ENCODE measurements around the gene ZMIZ1.

- TF ChIP-seq CTCF (IDR thresholded peaks at IDR 0.05), result no peak
- TF ChIP-seq FOSL2 (IDR thresholded peaks at IDR 0.05), result no peak
- no peak for TF ChIP-seq FOSL2 (CRISPR knock-in tag; IDR thresholded peaks at IDR 0.05)
- TF ChIP-seq, protein P1, sequence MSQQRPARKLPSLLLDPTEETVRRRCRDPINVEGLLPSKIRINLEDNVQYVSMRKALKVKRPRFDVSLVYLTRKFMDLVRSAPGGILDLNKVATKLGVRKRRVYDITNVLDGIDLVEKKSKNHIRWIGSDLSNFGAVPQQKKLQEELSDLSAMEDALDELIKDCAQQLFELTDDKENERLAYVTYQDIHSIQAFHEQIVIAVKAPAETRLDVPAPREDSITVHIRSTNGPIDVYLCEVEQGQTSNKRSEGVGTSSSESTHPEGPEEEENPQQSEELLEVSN (IDR thresholded peaks at IDR 0.05; ENCODE audit: borderline replicate concordance, low read depth), result no peak
- TF ChIP-seq POLR2A (IDR thresholded peaks at IDR 0.05; ENCODE audit: low read length), result no peak
- no peak for TF ChIP-seq JUNB (IDR thresholded peaks at IDR 0.05)
- TF ChIP-seq EP300 (IDR thresholded peaks at IDR 0.05), result no peak
- no peak for TF ChIP-seq CHD4 (IDR thresholded peaks at IDR 0.05; ENCODE audit: borderline replicate concordance)
- TF ChIP-seq BHLHE40 (IDR thresholded peaks at IDR 0.05; ENCODE audit: low read depth, low read length), result no peak
- TF ChIP-seq MAX (IDR thresholded peaks at IDR 0.05), result no peak
Observed at GRCh38 chr10:79359816-79360498, 291.2 kb downstream of the ZMIZ1 start.
